Fibroblast of mammary gland (primary cell): ENCODE measurements around the gene BCOR.
A peak's percentile ranks its signal among the peaks of the same experiment; 100 is the strongest.

Experiments
- DNase-seq: peaks from one replicate; pipeline ENCODE4 v3.0.0-alpha.2; 2010; ENCODE audit warnings: low read depth
- H3K4me3 ChIP-seq: 2 replicates; pipeline ENCODE4 v1.5.1; 2011; ENCODE audit warnings: low read depth, mild to moderate bottlenecking, low read length, moderate library complexity; ENCODE audit not compliant: control insufficient read depth
- CTCF ChIP-seq: conservative IDR thresholded peaks from 2 replicates; pipeline ENCODE4 v1.5.1; 2011; ENCODE audit warnings: low read depth, low read length, inconsistent platforms; ENCODE audit not compliant: control insufficient read depth, insufficient read depth

Gene BCOR

GRCh38 chrX:40144576-40144975, 46.8 kb upstream of the BCOR start:
- TF ChIP-seq CTCF, result no peak
- H3K4me3 ChIP-seq, result no peak overlapping the region
- no peak for DNase-seq

GRCh38 chrX:40143987-40144386, 46.2 kb upstream of the BCOR start:
- H3K4me3 ChIP-seq, result no peak overlapping the region
- no peak for TF ChIP-seq CTCF
- no peak for DNase-seq

GRCh38 chrX:40143001-40143400, 45.2 kb upstream of the BCOR start:
- no peak for DNase-seq
- no peak overlapping the region for H3K4me3 ChIP-seq
- no peak for TF ChIP-seq CTCF

GRCh38 chrX:40142417-40142816, 44.7 kb upstream of the BCOR start:
- no peak for TF ChIP-seq CTCF
- no peak for DNase-seq

GRCh38 chrX:40140706-40141499, 43.1 kb upstream of the BCOR start:
- DNase-seq, result peak; percentile 28
- no peak for TF ChIP-seq CTCF
- no peak overlapping the region for H3K4me3 ChIP-seq

More at GRCh38 chrX:40142417-40142816, 44.7 kb upstream of the BCOR start:
- H3K4me3 ChIP-seq, result no peak overlapping the region

GRCh38 chrX:40132751-40133150, 35.0 kb upstream of the BCOR start:
- H3K4me3 ChIP-seq, result no peak overlapping the region
- TF ChIP-seq CTCF, result no peak
- DNase-seq, result peak; percentile 87
